HEK293 (cell line): ENCODE data around the gene ARSD.

Experiments used
- CTCF ChIA-PET: fragments of 350-600 bp; formaldehyde crosslinking; extraction: SDS; loops from one replicate; lab custom pipeline; 2021; ENCODE audit warnings: antibody characterized with exemption; lab: Yijun Ruan, JAX
- POLR2A ChIA-PET: fragments of 300-600 bp; formaldehyde crosslinking; extraction: SDS; loops from one replicate; lab custom pipeline; 2020; ENCODE audit warnings: antibody characterized with exemption, inconsistent platforms; lab: Yijun Ruan, JAX
- H3K27ac ChIP-seq: fragments of 200-500 bp; sonication (Bioruptor generic); 2 replicates; pipeline ENCODE4 v1.5.1; 2014; ENCODE audit warnings: low read depth, low read length, control low read depth, inconsistent platforms; ENCODE audit errors: extremely low read depth
- H3K36me3 ChIP-seq, 2 experiments: fragments of 200-500 bp in 1 of 2; sonication (Bioruptor generic) in 1 of 2; 1 replicate in 1 of 2; 2 replicates in 1 of 2; pipeline ENCODE4 v1.5.1; 2014 to 2017; ENCODE audit warnings: inconsistent platforms in 2 of 2, low read length in 2 of 2; ENCODE audit not compliant: control insufficient read depth in 2 of 2, insufficient read depth in 1 of 2
- H3K4me1 ChIP-seq: fragments of 200-500 bp; sonication (Bioruptor generic); 2 replicates; pipeline ENCODE4 v1.5.1; 2014; ENCODE audit warnings: mild to moderate bottlenecking, low read length, inconsistent platforms; ENCODE audit not compliant: control insufficient read depth, insufficient read depth
- H3K4me3 ChIP-seq: 2 replicates; pipeline ENCODE4 v1.5.1; 2011; ENCODE audit warnings: low read depth, mild to moderate bottlenecking, control low read depth, low read length, moderate library complexity
- H3K9me3 ChIP-seq: fragments of 200-500 bp; sonication (Bioruptor generic); 2 replicates; pipeline ENCODE4 v1.5.1; 2014; ENCODE audit warnings: low read depth, low read length, inconsistent platforms; ENCODE audit not compliant: control insufficient read depth, insufficient read depth
- BCL11A ChIP-seq: fragments of 450-650 bp; formaldehyde crosslinking; IDR thresholded peaks from 2 replicates; pipeline ENCODE4 v1.5.1; 2016; ENCODE audit warnings: low read depth, missing biosample characterization, missing genetic modification characterization
- EGR2 ChIP-seq: fragments of 450-650 bp; formaldehyde crosslinking; IDR thresholded peaks from 2 replicates; pipeline ENCODE4 v1.5.1; 2016; ENCODE audit warnings: low read depth, missing biosample characterization, missing genetic modification characterization
- KLF16 ChIP-seq: fragments of 450-650 bp; formaldehyde crosslinking; IDR thresholded peaks from 2 replicates; pipeline ENCODE4 v1.5.1; 2017; ENCODE audit warnings: missing biosample characterization, missing genetic modification characterization
- SETDB1 ChIP-seq: IDR thresholded peaks from one replicate; pipeline ENCODE4 v1.6.1; 2017; ENCODE audit warnings: mild to moderate bottlenecking, low read length, moderate library complexity, mixed read lengths; ENCODE audit not compliant: insufficient read length
- ZNF24 ChIP-seq: fragments of 450-650 bp; formaldehyde crosslinking; IDR thresholded peaks from 2 replicates; pipeline ENCODE4 v1.5.1; 2016; ENCODE audit warnings: missing biosample characterization, missing genetic modification characterization
- ZNF248 ChIP-seq: fragments of 450-650 bp; formaldehyde crosslinking; IDR thresholded peaks from 2 replicates; pipeline ENCODE4 v1.5.1; 2017; ENCODE audit warnings: missing biosample characterization, missing genetic modification characterization
- ZNF324 ChIP-seq: fragments of 450-650 bp; formaldehyde crosslinking; IDR thresholded peaks from 2 replicates; pipeline ENCODE4 v1.5.1; 2016; ENCODE audit warnings: missing biosample characterization, missing genetic modification characterization
- ZNF548 ChIP-seq: fragments of 450-650 bp; formaldehyde crosslinking; IDR thresholded peaks from 2 replicates; pipeline ENCODE4 v1.5.1; 2016; ENCODE audit warnings: missing biosample characterization, missing genetic modification characterization
- ZNF664 ChIP-seq: fragments of 450-650 bp; formaldehyde crosslinking; IDR thresholded peaks from 2 replicates; pipeline ENCODE4 v1.5.1; 2016; ENCODE audit warnings: missing biosample characterization, missing genetic modification characterization
- ZNF776 ChIP-seq: fragments of 450-650 bp; formaldehyde crosslinking; IDR thresholded peaks from 2 replicates; pipeline ENCODE4 v1.5.0; 2017; ENCODE audit warnings: missing biosample characterization, missing genetic modification characterization, borderline replicate concordance
- ZNF843 ChIP-seq: fragments of 450-650 bp; formaldehyde crosslinking; IDR thresholded peaks from 2 replicates; pipeline ENCODE4 v1.5.1; 2016; ENCODE audit warnings: missing biosample characterization, missing genetic modification characterization
- TF ChIP-seq, protein P1 (sequence below): fragments of 450-650 bp; IDR thresholded peaks from 2 replicates; pipeline ENCODE4 v1.5.1; 2018; ENCODE audit warnings: missing biosample characterization, missing genetic modification characterization
- TF ChIP-seq, protein P2 (sequence below): fragments of 450-650 bp; formaldehyde crosslinking; IDR thresholded peaks from 2 replicates; pipeline ENCODE4 v1.5.1; 2016; ENCODE audit warnings: missing biosample characterization, missing genetic modification characterization

ARSD gene

DNA sequence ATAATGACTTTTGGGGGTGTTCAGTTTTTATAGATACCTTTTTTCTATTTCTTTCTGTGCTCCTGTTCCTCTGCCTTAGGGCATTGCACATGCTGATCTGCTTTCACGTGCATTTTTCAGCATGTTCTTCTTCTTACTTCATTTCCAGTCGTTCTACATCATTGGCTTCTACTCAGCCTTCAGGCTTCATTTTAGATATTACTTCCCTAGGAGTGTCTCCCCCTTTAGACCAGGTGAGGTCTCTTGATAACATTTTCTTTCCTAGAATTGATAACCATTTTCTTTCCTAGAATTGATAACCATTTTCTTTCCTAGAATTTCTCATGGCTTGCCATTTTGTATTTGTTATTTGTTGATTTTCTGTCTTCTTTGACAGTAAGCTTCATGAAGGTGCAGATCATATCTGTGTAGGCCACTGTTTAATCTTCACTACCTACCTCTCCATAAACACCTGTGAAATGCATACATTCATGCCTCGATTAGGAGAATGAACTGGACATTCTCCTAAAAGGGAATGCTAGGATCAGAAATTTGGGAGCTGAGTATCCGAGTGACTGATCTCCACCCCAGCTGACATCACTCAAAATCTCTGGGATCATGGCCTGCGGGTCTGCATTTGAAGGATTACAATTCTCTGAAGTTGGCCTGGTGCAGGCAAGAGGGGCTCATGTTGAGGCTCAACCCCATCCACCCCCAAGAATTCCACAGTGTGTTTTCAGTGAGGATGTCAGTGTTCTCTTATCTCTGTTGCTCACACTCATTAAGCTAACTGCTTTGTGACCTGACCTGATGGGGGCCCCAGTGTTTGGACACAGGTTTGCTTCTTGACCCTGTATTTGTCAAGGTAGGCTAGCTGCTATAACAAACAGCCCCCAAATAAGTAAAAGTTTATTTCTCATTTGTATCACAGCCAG lies 54.7 kb downstream of the ARSD start:
- ChIA-PET POLR2A (no interaction called here), CTCF (interaction anchor here (0.6 to 1.3 kb wide), 2 partner anchors 10 to 11 kb away, joined by 3 read pairs; no protein-coding TSS in a partner anchor)
- no peak for TF ChIP-seq BCL11A (tag by site-specific recombination)
- TF ChIP-seq, protein P1, sequence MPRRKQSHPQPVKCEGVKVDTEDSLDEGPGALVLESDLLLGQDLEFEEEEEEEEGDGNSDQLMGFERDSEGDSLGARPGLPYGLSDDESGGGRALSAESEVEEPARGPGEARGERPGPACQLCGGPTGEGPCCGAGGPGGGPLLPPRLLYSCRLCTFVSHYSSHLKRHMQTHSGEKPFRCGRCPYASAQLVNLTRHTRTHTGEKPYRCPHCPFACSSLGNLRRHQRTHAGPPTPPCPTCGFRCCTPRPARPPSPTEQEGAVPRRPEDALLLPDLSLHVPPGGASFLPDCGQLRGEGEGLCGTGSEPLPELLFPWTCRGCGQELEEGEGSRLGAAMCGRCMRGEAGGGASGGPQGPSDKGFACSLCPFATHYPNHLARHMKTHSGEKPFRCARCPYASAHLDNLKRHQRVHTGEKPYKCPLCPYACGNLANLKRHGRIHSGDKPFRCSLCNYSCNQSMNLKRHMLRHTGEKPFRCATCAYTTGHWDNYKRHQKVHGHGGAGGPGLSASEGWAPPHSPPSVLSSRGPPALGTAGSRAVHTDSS: no peak
- Histone ChIP-seq H3K27ac (no peak overlapping the region), H3K4me1 (no peaks in the 10 kb centered on the region), H3K4me3 (no peak overlapping the region), H3K36me3 (no peaks in the 10 kb centered on the region), H3K9me3 (no peaks in the 10 kb centered on the region)

DNA sequence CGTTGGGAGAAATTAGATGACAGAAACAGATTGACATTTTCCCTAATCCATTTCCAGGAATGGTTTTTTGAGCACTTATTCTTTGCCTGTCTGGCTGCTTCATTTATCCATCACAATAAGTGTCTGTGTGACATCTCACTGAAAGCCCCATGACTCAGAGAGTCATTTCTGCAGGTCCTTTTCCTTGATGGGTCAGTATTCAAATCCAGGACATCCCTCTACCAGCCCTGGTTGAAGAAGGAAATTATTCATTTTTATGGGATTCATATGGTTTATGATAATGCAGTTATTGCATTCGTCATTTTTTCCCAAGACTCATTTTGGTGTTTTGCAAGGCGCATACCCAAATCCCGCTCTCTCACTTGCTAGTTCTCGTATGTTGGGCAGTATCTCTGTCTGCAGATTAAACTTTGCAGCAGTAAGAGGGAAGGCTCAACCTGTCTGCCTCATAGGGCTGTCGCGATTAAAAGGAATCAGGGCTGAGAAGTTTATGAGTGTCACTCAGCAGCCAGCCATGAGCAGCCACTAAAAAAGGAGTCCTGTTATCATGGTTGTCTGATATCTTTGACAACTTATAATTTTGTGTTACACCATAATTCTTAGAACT lies 56.4 kb downstream of the ARSD start:
- no peak overlapping the region for H3K27ac ChIP-seq
- H3K36me3 ChIP-seq: no peaks in the 10 kb centered on the region
- ChIA-PET POLR2A (no interaction called here), CTCF (no interaction called here)
- H3K4me1 ChIP-seq: no peaks in the 10 kb centered on the region
- H3K4me3 ChIP-seq: no peak overlapping the region
- H3K9me3 ChIP-seq: no peaks in the 10 kb centered on the region
- no peak for TF ChIP-seq KLF16 (tag by site-specific recombination)
- TF ChIP-seq, all 188 proteins: peak for 0

DNA sequence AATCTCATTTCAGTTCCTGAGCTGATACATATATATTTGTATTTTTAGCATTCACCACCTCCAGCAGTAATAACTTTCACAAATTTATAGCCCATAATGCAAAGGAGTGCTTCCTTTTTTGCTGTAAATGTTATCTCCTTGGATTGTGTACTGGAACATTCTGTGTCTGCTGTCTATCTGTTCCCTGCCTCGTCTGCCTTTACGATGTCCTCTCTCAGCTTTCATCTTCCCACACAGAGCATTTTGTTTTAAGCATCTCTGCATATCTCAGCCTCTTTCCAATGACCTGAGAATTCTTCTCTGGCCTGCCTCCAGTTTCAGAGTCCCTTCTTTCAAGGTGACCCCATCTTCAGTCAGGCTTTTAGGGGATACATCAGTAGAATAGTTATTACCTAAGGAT lies 57.3 kb downstream of the ARSD start:
- H3K4me3 ChIP-seq: no peak overlapping the region
- no peaks in the 10 kb centered on the region for H3K4me1 ChIP-seq
- CTCF ChIA-PET: no interaction called here
- no peak for TF ChIP-seq EGR2 (tag by site-specific recombination)
- TF ChIP-seq ZNF548 (tag by site-specific recombination): no peak
- no peak for TF ChIP-seq ZNF248
- TF ChIP-seq ZNF24 (tag by site-specific recombination): no peak
- no peak for TF ChIP-seq ZNF843 (tag by site-specific recombination)
- TF ChIP-seq, protein P2, sequence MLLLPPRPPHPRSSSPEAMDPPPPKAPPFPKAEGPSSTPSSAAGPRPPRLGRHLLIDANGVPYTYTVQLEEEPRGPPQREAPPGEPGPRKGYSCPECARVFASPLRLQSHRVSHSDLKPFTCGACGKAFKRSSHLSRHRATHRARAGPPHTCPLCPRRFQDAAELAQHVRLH (tag by site-specific recombination): no peak
- TF ChIP-seq ZNF776: no peak
- no peak for TF ChIP-seq ZNF664 (tag by site-specific recombination)
- TF ChIP-seq, all 188 proteins: peak for 0
- no peaks in the 10 kb centered on the region for H3K9me3 ChIP-seq
- no peak overlapping the region for H3K27ac ChIP-seq
- POLR2A ChIA-PET: no interaction called here
- peaks cover 0 to 2% of the 10 kb centered on the region in 2 experiments; a peak in 1 of 3 replicates for H3K36me3 ChIP-seq

DNA sequence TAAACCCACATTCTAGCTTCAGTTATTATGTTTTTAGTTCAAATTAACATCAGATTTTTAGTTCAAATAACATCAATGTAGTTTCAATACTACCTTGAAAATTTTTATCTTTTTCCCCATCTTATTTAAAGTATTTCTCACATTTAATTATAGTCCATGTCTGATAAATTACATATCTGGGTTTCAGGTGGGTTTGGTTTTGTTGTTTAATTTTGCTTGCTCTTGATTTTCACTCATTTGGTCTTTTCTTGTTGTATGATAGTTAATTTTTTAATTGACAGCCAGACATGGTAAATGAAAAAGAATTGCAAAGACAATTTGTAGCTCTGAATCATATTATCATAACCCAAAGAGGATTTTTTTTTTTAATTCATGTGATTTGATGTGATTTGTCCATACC lies 58.5 kb downstream of the ARSD start:
- no peaks in the 10 kb centered on the region for H3K9me3 ChIP-seq

More for the DNA sequence above, 58.5 kb downstream of the ARSD start:
- H3K4me1 ChIP-seq: no peaks in the 10 kb centered on the region
- no peak for TF ChIP-seq ZNF324 (tag by site-specific recombination)
- peak; percentile 96 for TF ChIP-seq SETDB1
- TF ChIP-seq, all 188 proteins: peak for 1
- H3K27ac ChIP-seq: no peak overlapping the region
- ChIA-PET CTCF (no interaction called here), POLR2A (no interaction called here)
- peaks cover 0 to 6% of the 10 kb centered on the region in 2 experiments; a peak in 1 of 3 replicates for H3K36me3 ChIP-seq
- no peak overlapping the region for H3K4me3 ChIP-seq
